ENCODE results near the gene ZNF883.

ZNF883 gene

GRCh38 chr9:112917987-112918362 is 94.0 kb downstream of the ZNF883 start:
- no peak for DNase-seq (ENCODE audit: low read depth)

- no peak for DNase-seq (ENCODE audit: low read depth)
Measured at GRCh38 chr9:112917047-112917986, 94.7 kb downstream of the ZNF883 start.

GRCh38 chr9:112914524-112914923 is 97.5 kb downstream of the ZNF883 start:
- no peak for DNase-seq (ENCODE audit: low read depth)

- DNase-seq (ENCODE audit: low read depth): no peak
Measured at GRCh38 chr9:112913326-112913725, 98.7 kb downstream of the ZNF883 start.

GRCh38 chr9:112912636-112913035 is 99.4 kb downstream of the ZNF883 start:
- DNase-seq (ENCODE audit: low read depth): no peak

- DNase-seq (ENCODE audit: low read depth): no peak
Measured at GRCh38 chr9:112911736-112912135, 100.3 kb downstream of the ZNF883 start.
